ENCODE results near the gene PRUNE1. TPM values are rescaled to one million over a fixed set of nuclear protein-coding genes. Genes with fewer than 3 reads are reported as not detected.

The PRUNE1 gene
- total RNA-seq, 1 experiment from 2014 or later, result 24.3 TPM

DNA sequence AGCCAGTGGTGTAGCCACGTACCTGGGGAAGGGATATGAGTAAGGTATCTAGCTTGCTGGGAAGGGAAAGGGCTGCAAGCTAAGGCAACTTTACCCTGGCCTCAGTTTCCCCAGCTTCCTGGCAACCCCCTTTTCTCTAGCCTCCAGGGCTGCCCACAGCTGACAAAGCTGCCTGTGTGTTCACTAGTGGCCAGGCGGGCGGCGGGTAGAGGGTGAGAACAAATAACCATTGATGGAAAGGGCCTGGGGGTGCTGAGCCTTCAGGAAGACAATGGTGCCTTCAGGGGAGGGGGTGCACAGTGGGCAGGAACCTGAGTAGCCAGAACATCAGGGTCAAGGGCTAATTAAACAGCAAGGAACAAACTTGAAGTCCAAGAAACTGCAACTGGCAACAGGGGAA, 39.8 kb upstream of the PRUNE1 start:
- Mint-ChIP-seq H3K4me1 (ENCODE audit: low read depth, unreplicated experiment) (peaks cover 54% of the 10 kb centered on the region), H3K27me3 (ENCODE audit: insufficient read depth, unreplicated experiment) (no peaks in the 10 kb centered on the region), H3K36me3 (ENCODE audit: insufficient read depth, unreplicated experiment) (peaks cover 85% of the 10 kb centered on the region), H3K9me3 (ENCODE audit: unreplicated experiment) (no peaks in the 10 kb centered on the region), H3K4me3 (ENCODE audit: unreplicated experiment) (peak overlapping the region; percentile 32), H3K27ac (ENCODE audit: unreplicated experiment) (peak overlapping the region; percentile 53)
- H3K36me3 ChIP-seq (ENCODE audit: control insufficient read depth, insufficient read depth, low read length), result peaks cover 14% of the 10 kb centered on the region
- TF ChIP-seq, protein P1, sequence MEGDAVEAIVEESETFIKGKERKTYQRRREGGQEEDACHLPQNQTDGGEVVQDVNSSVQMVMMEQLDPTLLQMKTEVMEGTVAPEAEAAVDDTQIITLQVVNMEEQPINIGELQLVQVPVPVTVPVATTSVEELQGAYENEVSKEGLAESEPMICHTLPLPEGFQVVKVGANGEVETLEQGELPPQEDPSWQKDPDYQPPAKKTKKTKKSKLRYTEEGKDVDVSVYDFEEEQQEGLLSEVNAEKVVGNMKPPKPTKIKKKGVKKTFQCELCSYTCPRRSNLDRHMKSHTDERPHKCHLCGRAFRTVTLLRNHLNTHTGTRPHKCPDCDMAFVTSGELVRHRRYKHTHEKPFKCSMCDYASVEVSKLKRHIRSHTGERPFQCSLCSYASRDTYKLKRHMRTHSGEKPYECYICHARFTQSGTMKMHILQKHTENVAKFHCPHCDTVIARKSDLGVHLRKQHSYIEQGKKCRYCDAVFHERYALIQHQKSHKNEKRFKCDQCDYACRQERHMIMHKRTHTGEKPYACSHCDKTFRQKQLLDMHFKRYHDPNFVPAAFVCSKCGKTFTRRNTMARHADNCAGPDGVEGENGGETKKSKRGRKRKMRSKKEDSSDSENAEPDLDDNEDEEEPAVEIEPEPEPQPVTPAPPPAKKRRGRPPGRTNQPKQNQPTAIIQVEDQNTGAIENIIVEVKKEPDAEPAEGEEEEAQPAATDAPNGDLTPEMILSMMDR (IDR thresholded peaks at IDR 0.05; ENCODE audit: insufficient read depth in 1 of 2, low read depth in 1 of 2, low read length in 1 of 2, severe bottlenecking in 1 of 2, unreplicated experiment in 1 of 2), result no peak
- peaks cover 39% of the 10 kb centered on the region for H3K4me1 ChIP-seq
- CTCF ChIA-PET, result no interaction called here
- intact Hi-C loops (cut with micrococcal nuclease; ENCODE audit: unreplicated experiment), result no loop called here
- H3K4me3 ChIP-seq (ENCODE audit: low read depth, low read length), result no peak overlapping the region
- POLR2A ChIA-PET, result no interaction called here
- no peak for DNase-seq
- H3K27me3 ChIP-seq (replicated peaks; ENCODE audit: control insufficient read depth, insufficient read depth, low read length), result no peaks in the 10 kb centered on the region
- no peaks in the 10 kb centered on the region for H3K9me3 ChIP-seq
- no TSS peak for BruUV-seq (replicated peaks)

DNA sequence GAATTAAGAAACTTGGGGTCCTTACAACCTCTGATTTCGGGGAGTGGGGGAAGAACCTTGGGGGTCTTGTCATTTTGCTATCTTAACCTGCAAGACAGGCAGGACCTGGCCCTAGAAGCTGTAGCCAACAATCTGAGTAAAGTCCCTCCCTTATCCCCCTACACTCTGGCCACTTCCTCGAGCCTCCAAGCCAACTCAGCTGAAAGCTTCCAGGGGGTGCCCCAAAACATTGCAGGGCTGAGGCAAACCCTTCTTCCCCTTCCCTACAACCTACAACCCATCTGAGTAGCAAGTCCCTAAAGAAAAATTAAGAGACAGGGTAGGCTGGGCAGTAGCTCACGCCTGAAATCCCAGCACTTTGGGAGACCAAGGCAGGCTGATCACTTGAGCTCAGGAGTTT, 38.6 kb upstream of the PRUNE1 start:
- intact Hi-C loops (cut with micrococcal nuclease; ENCODE audit: unreplicated experiment), result loop anchor here (10.0 kb wide), 1 partner anchor 405 kb away; no protein-coding TSS in a partner anchor
- ChIA-PET POLR2A (interaction anchor here (3.1 kb wide), 1 partner anchor 12 kb away, joined by 19 read pairs; the partner anchor contains the start of gene ANXA9), CTCF (interaction anchor here (0.7 kb wide), 1 partner anchor 28 kb away, joined by 4 read pairs; no protein-coding TSS in a partner anchor)

DNA sequence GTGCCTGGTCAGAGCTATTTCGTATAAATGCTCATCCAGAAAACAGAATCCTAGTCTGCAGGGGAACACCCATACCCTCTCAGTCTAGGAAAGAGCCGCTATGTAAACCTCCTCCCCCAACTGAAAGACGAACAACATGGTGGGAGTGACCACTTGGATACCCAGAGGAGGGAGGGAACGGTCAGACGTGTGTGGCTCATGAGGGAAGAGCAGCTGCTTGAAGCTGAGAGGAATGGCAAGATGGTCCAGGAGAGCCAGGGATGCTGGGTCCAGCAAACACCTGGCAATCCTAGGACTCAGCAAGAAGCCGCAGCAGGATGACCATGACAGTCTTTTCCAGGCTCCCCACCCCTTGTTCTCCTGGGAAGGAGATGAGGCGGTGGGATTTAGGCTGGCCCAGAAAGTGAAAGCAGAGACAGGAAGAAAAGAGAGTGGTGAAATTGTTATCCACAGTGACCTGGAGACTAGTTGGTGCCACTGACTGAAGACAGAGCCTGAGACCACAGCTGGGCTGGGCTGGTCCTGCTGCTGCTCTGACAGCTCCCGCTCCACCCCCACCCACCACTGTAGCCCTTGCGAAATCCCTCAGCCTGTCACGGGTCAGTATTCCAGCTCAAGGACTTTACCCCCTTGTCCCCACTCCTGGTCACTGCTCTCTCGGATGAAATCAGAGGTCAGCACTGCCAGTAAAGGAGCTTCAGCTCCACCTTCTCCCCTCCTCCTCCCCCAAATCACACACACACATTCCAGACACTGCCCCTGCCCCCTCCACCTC, 37.3 kb upstream of the PRUNE1 start:
- intact Hi-C loops (cut with micrococcal nuclease; ENCODE audit: unreplicated experiment), result loop anchor here (1.0 to 10.0 kb wide), 4 partner anchors 8 to 406 kb away; partner anchors contain the start of gene SETDB1
- H3K4me3 ChIP-seq (ENCODE audit: low read depth, low read length), result peak overlapping the region; percentile 96

More for the DNA sequence above, 38.6 kb upstream of the PRUNE1 start:
- H3K4me3 Mint-ChIP-seq (ENCODE audit: unreplicated experiment), result no peak overlapping the region
- H3K36me3 ChIP-seq (ENCODE audit: control insufficient read depth, insufficient read depth, low read length), result peaks cover 12% of the 10 kb centered on the region
- TF ChIP-seq, protein P1 (IDR thresholded peaks at IDR 0.05; ENCODE audit: insufficient read depth in 1 of 2, low read depth in 1 of 2, low read length in 1 of 2, severe bottlenecking in 1 of 2, unreplicated experiment in 1 of 2), result no peak
- H3K27me3 Mint-ChIP-seq (ENCODE audit: insufficient read depth, unreplicated experiment), result no peaks in the 10 kb centered on the region
- peaks cover 39% of the 10 kb centered on the region for H3K4me1 ChIP-seq
- no peak for DNase-seq
- H3K4me1 Mint-ChIP-seq (ENCODE audit: low read depth, unreplicated experiment), result peaks cover 50% of the 10 kb centered on the region
- H3K9me3 Mint-ChIP-seq (ENCODE audit: unreplicated experiment), result no peaks in the 10 kb centered on the region
- H3K36me3 Mint-ChIP-seq (ENCODE audit: insufficient read depth, unreplicated experiment), result peaks cover 75% of the 10 kb centered on the region
- no TSS peak for BruUV-seq (replicated peaks)
- H3K4me3 ChIP-seq (ENCODE audit: low read depth, low read length), result no peak overlapping the region
- no peak overlapping the region for H3K27ac Mint-ChIP-seq (ENCODE audit: unreplicated experiment)
- H3K27me3 ChIP-seq (replicated peaks; ENCODE audit: control insufficient read depth, insufficient read depth, low read length), result no peaks in the 10 kb centered on the region
- H3K9me3 ChIP-seq, result no peaks in the 10 kb centered on the region

More for the DNA sequence above, 37.3 kb upstream of the PRUNE1 start:
- H3K4me1 Mint-ChIP-seq (ENCODE audit: low read depth, unreplicated experiment), result peaks cover 48% of the 10 kb centered on the region
- H3K27me3 ChIP-seq (replicated peaks; ENCODE audit: control insufficient read depth, insufficient read depth, low read length), result no peaks in the 10 kb centered on the region
- H3K27me3 Mint-ChIP-seq (ENCODE audit: insufficient read depth, unreplicated experiment), result no peaks in the 10 kb centered on the region
- peak overlapping the region; percentile 91 for H3K27ac Mint-ChIP-seq (ENCODE audit: unreplicated experiment)
- H3K9me3 Mint-ChIP-seq (ENCODE audit: unreplicated experiment), result no peaks in the 10 kb centered on the region
- H3K9me3 ChIP-seq, result no peaks in the 10 kb centered on the region
- no TSS peak for BruUV-seq (replicated peaks)
- peaks cover 47% of the 10 kb centered on the region for H3K4me1 ChIP-seq
- H3K36me3 Mint-ChIP-seq (ENCODE audit: insufficient read depth, unreplicated experiment), result peaks cover 63% of the 10 kb centered on the region
- peak overlapping the region; percentile 91 for H3K4me3 Mint-ChIP-seq (ENCODE audit: unreplicated experiment)
- TF ChIP-seq, protein P1 (IDR thresholded peaks at IDR 0.05; ENCODE audit: insufficient read depth in 1 of 2, low read depth in 1 of 2, low read length in 1 of 2, severe bottlenecking in 1 of 2, unreplicated experiment in 1 of 2), result no peak
- POLR2A ChIA-PET, result interaction anchor here (0.5 to 3.1 kb wide), 10 partner anchors 8 to 392 kb away, joined by 3 to 19 read pairs (median 4); partner anchors contain the start of genes ANXA9, GOLPH3L, MCL1 and MINDY1
- CTCF ChIA-PET, result interaction anchor here (0.7 to 2.9 kb wide), 5 partner anchors 10 to 35 kb away, joined by 3 to 28 read pairs (median 6); partner anchors contain the start of genes ANXA9 and MINDY1
- peaks cover 12% of the 10 kb centered on the region for H3K36me3 ChIP-seq (ENCODE audit: control insufficient read depth, insufficient read depth, low read length)
- peak; percentile 95 to 97 for DNase-seq

Data from Caco-2 (cell line).